GM21619 (cell line): Measurements from ENCODE around the gene CD38.
"Not testable (repeated sequence)": the region's sequence is repeated elsewhere in the genome, so short reads cannot be mapped to it uniquely, and the experiment has no call there.

Experiments used
- ATAC-seq: cut with Tn5 transposase; IDR thresholded peaks from one replicate; pipeline ENCODE4 v1.9.1; 2021; ENCODE audit not compliant: unreplicated experiment

CD38 gene

GRCh38 chr4:15778289-15779241 lies at the start of gene CD38:
TSS of gene CD38 (plus strand) at chr4:15778328. CDS start at chr4:15778415, 87 bp downstream.
- peak; percentile 63 for ATAC-seq

- peak; percentile 78 for ATAC-seq
Observed at GRCh38 chr4:15729910-15730533, 48.1 kb upstream of the CD38 start.

GRCh38 chr4:15733061-15733460 lies 45.1 kb upstream of the CD38 start:
- ATAC-seq = not testable (repeated sequence)

GRCh38 chr4:15735536-15735935 lies 42.6 kb upstream of the CD38 start:
- ATAC-seq = no peak

- no peak for ATAC-seq
Observed at GRCh38 chr4:15736514-15737050, 41.5 kb upstream of the CD38 start.

GRCh38 chr4:15737255-15737654 lies 40.9 kb upstream of the CD38 start:
- ATAC-seq = no peak

GRCh38 chr4:15738877-15739276 lies 39.3 kb upstream of the CD38 start:
- no peak for ATAC-seq

GRCh38 chr4:15740764-15741404 lies 37.2 kb upstream of the CD38 start:
- ATAC-seq = no peak

GRCh38 chr4:15742083-15742582 lies 36.0 kb upstream of the CD38 start:
- ATAC-seq = no peak

- no peak for ATAC-seq
Observed at GRCh38 chr4:15742637-15743036, 35.5 kb upstream of the CD38 start.

- no peak for ATAC-seq
Observed at GRCh38 chr4:15744016-15744545, 34.0 kb upstream of the CD38 start.

- no peak for ATAC-seq
Observed at GRCh38 chr4:15746110-15746509, 32.0 kb upstream of the CD38 start.

GRCh38 chr4:15749001-15749400 lies 29.1 kb upstream of the CD38 start:
- no peak for ATAC-seq

GRCh38 chr4:15751153-15751552 lies 27.0 kb upstream of the CD38 start:
- no peak for ATAC-seq

- no peak for ATAC-seq
Observed at GRCh38 chr4:15753081-15753480, 25.0 kb upstream of the CD38 start.

- no peak for ATAC-seq
Observed at GRCh38 chr4:15753786-15754185, 24.3 kb upstream of the CD38 start.

- ATAC-seq = no peak
Observed at GRCh38 chr4:15754323-15754722, 23.8 kb upstream of the CD38 start.

GRCh38 chr4:15755321-15756155 lies 22.6 kb upstream of the CD38 start:
- ATAC-seq = peak; percentile 6

- peak; percentile 86 for ATAC-seq
Observed at GRCh38 chr4:15756361-15756861, 21.7 kb upstream of the CD38 start.

- no peak for ATAC-seq
Observed at GRCh38 chr4:15757054-15757453, 21.1 kb upstream of the CD38 start.
